ENCODE data around the gene THOC2. TPM values are rescaled to one million over a fixed set of nuclear protein-coding genes. Genes with fewer than 3 reads are reported as not detected.
"Not testable (repeated sequence)": the region's sequence is repeated elsewhere in the genome, so short reads cannot be mapped to it uniquely, and the experiment has no call there.

THOC2 gene
- total RNA-seq, 4 donors from 2014 or later, result 84.5 to 139 (median 123) TPM

DNA sequence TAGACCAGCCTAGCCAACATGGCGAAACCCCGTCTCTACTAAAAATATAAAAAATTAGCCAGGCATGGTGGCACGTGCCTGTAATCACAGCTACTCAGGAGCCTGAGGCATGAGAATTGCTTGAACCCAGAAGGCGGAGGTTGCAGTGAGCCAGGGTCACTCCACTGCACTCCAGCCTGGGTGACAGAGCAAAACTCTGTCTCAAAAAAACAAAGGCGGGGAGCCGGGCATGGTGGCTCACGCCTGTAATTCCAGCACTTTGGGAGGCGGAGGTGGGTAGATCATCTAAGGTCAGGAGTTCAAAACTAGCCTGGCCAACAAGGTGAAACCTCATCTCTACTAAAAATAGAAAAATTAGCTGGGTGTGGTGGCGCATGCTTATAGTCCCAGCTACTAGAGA lies 76.3 kb downstream of the THOC2 start:
- H3K27me3 ChIP-seq, H3K4me1 ChIP-seq, H3K27ac ChIP-seq, H3K36me3 ChIP-seq, H3K4me3 ChIP-seq, ATAC-seq, H3K9me3 ChIP-seq: not testable (repeated sequence)
- 100% methylated on average over 2 of the region's 9 CpGs; no CpG with 5 or more reads in 1 of the 2 donors for WGBS, 2 donors (ENCODE audit: low coverage in 1 of 2)

- H3K4me3 ChIP-seq, ATAC-seq, H3K27ac ChIP-seq, H3K36me3 ChIP-seq, H3K27me3 ChIP-seq, H3K4me1 ChIP-seq, H3K9me3 ChIP-seq: not testable (repeated sequence)
- no CpG with 5 or more reads among the region's 6 CpGs for WGBS, 2 donors (ENCODE audit: low coverage in 1 of 2)
Observed at GRCh38 chrX:123648811-123649181, 84.1 kb downstream of the THOC2 start.

- peaks cover 0 to 5% (median 0%) of the 10 kb centered on the region in 3 donors for H3K4me1 ChIP-seq
- 68 to 78% methylated on average over 3 to 4 of the region's 20 CpGs for WGBS, 2 donors (ENCODE audit: low coverage in 1 of 2)
- H3K36me3 ChIP-seq, result no peaks in the 10 kb centered on the region
- no peak overlapping the region for H3K27ac ChIP-seq
- ATAC-seq, result no peak
- TF ChIP-seq EP300 (IDR thresholded peaks at IDR 0.05) (no peak), POLR2AphosphoS5 (IDR thresholded peaks at IDR 0.05) (no peak), POLR2A (IDR thresholded peaks at IDR 0.05) (no peak), CTCF (IDR thresholded peaks at IDR 0.05) (no peak)
- no peaks in the 10 kb centered on the region for H3K9me3 ChIP-seq
- no peak overlapping the region for H3K4me3 ChIP-seq
- H3K27me3 ChIP-seq, result no peaks in the 10 kb centered on the region
Observed at GRCh38 chrX:123648028-123648810, 84.6 kb downstream of the THOC2 start.

DNA sequence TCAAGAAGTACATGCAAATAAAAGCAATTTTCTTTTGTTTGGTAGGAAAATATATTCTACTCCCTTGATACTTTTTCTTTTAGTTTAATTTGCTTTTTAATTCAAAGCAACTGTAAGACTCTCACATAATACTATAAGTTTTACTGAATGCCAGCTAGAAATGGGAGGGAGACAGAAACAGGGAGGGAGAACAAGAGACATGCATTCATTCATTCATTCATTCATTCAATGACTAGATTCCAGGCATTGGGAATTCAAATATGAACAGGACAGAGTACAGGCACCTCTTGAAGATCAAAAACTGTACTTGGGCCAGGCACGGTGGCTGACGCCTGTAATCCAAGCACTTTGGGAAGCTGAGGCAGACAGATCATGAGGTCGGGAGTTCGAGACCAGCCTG lies 85.6 kb downstream of the THOC2 start:
- H3K36me3 ChIP-seq, result no peaks in the 10 kb centered on the region
- H3K9me3 ChIP-seq, result no peaks in the 10 kb centered on the region
- H3K27ac ChIP-seq, result no peak overlapping the region
- TF ChIP-seq CTCF (IDR thresholded peaks at IDR 0.05) (no peak), POLR2AphosphoS5 (IDR thresholded peaks at IDR 0.05) (no peak), EP300 (IDR thresholded peaks at IDR 0.05) (no peak), POLR2A (IDR thresholded peaks at IDR 0.05) (no peak)
- H3K4me1 ChIP-seq, result peaks cover 0 to 5% (median 0%) of the 10 kb centered on the region in 3 donors
- H3K4me3 ChIP-seq, result no peak overlapping the region
- ATAC-seq, result no peak
- 91% methylated on average over 4 of the region's 4 CpGs; no CpG with 5 or more reads in 1 of the 2 donors for WGBS, 2 donors (ENCODE audit: low coverage in 1 of 2)
- no peaks in the 10 kb centered on the region for H3K27me3 ChIP-seq

- 75 to 100% methylated on average over 1 to 3 of the region's 3 CpGs for WGBS, 2 donors (ENCODE audit: low coverage in 1 of 2)
- TF ChIP-seq CTCF (IDR thresholded peaks at IDR 0.05), result no peak
- no peak for TF ChIP-seq EP300 (IDR thresholded peaks at IDR 0.05)
- TF ChIP-seq POLR2AphosphoS5 (IDR thresholded peaks at IDR 0.05), result no peak
- TF ChIP-seq POLR2A (IDR thresholded peaks at IDR 0.05), result no peak
- no peaks in the 10 kb centered on the region for H3K27me3 ChIP-seq
- no peaks in the 10 kb centered on the region for H3K4me1 ChIP-seq
- no peaks in the 10 kb centered on the region for H3K9me3 ChIP-seq
- H3K4me3 ChIP-seq, result no peak overlapping the region
- no peak for ATAC-seq
- H3K36me3 ChIP-seq, result peaks cover 0 to 73% of the 10 kb centered on the region in 2 donors
- no peak overlapping the region for H3K27ac ChIP-seq
Observed at GRCh38 chrX:123629502-123629901, 103.3 kb downstream of the THOC2 start.

GRCh38 chrX:123626962-123627361 lies 105.9 kb downstream of the THOC2 start:
- ATAC-seq, result no peak
- Histone ChIP-seq H3K4me1 (no peaks in the 10 kb centered on the region), H3K36me3 (peaks cover 0 to 78% of the 10 kb centered on the region in 2 donors), H3K4me3 (no peak overlapping the region), H3K27me3 (no peaks in the 10 kb centered on the region), H3K9me3 (no peaks in the 10 kb centered on the region), H3K27ac (no peak overlapping the region)
- TF ChIP-seq CTCF (IDR thresholded peaks at IDR 0.05) (no peak), POLR2A (IDR thresholded peaks at IDR 0.05) (no peak), POLR2AphosphoS5 (IDR thresholded peaks at IDR 0.05) (no peak), EP300 (IDR thresholded peaks at IDR 0.05) (no peak)
